ENCODE data around the gene CDH22.

GRCh38 chr20:46212252-46212651 is 96.0 kb downstream of the CDH22 start:
- no peak for TF ChIP-seq SP1 (IDR thresholded peaks at IDR 0.05)
- no peak for TF ChIP-seq ZNF384 (IDR thresholded peaks at IDR 0.05)
- TF ChIP-seq LEF1 (IDR thresholded peaks at IDR 0.05; ENCODE audit: borderline replicate concordance): no peak
- no peak for TF ChIP-seq TARDBP (IDR thresholded peaks at IDR 0.05)
- TF ChIP-seq, protein P1, sequence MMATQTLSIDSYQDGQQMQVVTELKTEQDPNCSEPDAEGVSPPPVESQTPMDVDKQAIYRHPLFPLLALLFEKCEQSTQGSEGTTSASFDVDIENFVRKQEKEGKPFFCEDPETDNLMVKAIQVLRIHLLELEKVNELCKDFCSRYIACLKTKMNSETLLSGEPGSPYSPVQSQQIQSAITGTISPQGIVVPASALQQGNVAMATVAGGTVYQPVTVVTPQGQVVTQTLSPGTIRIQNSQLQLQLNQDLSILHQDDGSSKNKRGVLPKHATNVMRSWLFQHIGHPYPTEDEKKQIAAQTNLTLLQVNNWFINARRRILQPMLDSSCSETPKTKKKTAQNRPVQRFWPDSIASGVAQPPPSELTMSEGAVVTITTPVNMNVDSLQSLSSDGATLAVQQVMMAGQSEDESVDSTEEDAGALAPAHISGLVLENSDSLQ (IDR thresholded peaks at IDR 0.05): no peak
- TF ChIP-seq ARNT (IDR thresholded peaks at IDR 0.05): no peak
- TF ChIP-seq BHLHE40 (IDR thresholded peaks at IDR 0.05; ENCODE audit: borderline replicate concordance): no peak
- TF ChIP-seq FOXA1 (IDR thresholded peaks at IDR 0.05): no peak
